GM21447 (cell line): ENCODE data around the gene ITPKB.
"Not testable (repeated sequence)": the region's sequence is repeated elsewhere in the genome, so short reads cannot be mapped to it uniquely, and the experiment has no call there.

Experiments
- ATAC-seq: cut with Tn5 transposase; IDR thresholded peaks from one replicate; pipeline ENCODE4 v1.9.1; 2021; ENCODE audit not compliant: unreplicated experiment

The ITPKB gene

GRCh38 chr1:226732856-226733291 lies 6.2 kb downstream of the ITPKB start:
- no peak for ATAC-seq

GRCh38 chr1:226731257-226731893 lies 7.7 kb downstream of the ITPKB start:
- ATAC-seq = no peak

GRCh38 chr1:226730836-226731235 lies 8.2 kb downstream of the ITPKB start:
- ATAC-seq = no peak

GRCh38 chr1:226730071-226730470 lies 9.0 kb downstream of the ITPKB start:
- ATAC-seq = no peak

GRCh38 chr1:226728448-226728847 lies 10.6 kb downstream of the ITPKB start:
- ATAC-seq = no peak

- ATAC-seq = no peak
Measured at GRCh38 chr1:226725897-226726267, 13.2 kb downstream of the ITPKB start.

GRCh38 chr1:226723657-226724532 lies 15.2 kb downstream of the ITPKB start:
- no peak for ATAC-seq

- ATAC-seq = no peak
Measured at GRCh38 chr1:226722901-226723656, 16.0 kb downstream of the ITPKB start.

GRCh38 chr1:226722240-226722900 lies 16.7 kb downstream of the ITPKB start:
- ATAC-seq = no peak

GRCh38 chr1:226720574-226720973 lies 18.5 kb downstream of the ITPKB start:
- ATAC-seq = not testable (repeated sequence)

- ATAC-seq = no peak
Measured at GRCh38 chr1:226719596-226720387, 19.3 kb downstream of the ITPKB start.

- no peak for ATAC-seq
Measured at GRCh38 chr1:226717256-226717909, 21.7 kb downstream of the ITPKB start.

GRCh38 chr1:226716577-226716976 lies 22.5 kb downstream of the ITPKB start:
- no peak for ATAC-seq

- no peak for ATAC-seq
Measured at GRCh38 chr1:226714148-226714547, 24.9 kb downstream of the ITPKB start.

- ATAC-seq = peak; percentile 11
Measured at GRCh38 chr1:226712742-226713419, 26.2 kb downstream of the ITPKB start.

GRCh38 chr1:226711976-226712741 lies 26.9 kb downstream of the ITPKB start:
- peak; percentile 97 for ATAC-seq

GRCh38 chr1:226710501-226710900 lies 28.6 kb downstream of the ITPKB start:
- no peak for ATAC-seq

- no peak for ATAC-seq
Measured at GRCh38 chr1:226709953-226710352, 29.1 kb downstream of the ITPKB start.
